Right lobe of liver (tissue), 4 donors: ENCODE data around the gene SLC2A5.

Experiments
- CTCF ChIP-seq, 4 donors: fragments of 200-600 bp in 3 of 4; fragments of 450-650 bp in 1 of 4; IDR thresholded peaks; one replicate each; pipeline versions ENCODE4 v1.5.1 to v1.8.0; 2016 to 2022; ENCODE audit warnings: antibody characterized with exemption in 4 of 4, mild to moderate bottlenecking in 2 of 4
- POLR2A ChIP-seq: fragments of 450-650 bp; IDR thresholded peaks from one replicate; pipeline ENCODE4 v1.6.1; 2017; ENCODE audit warnings: antibody characterized with exemption, mild to moderate bottlenecking
- donor health status: DM: no; HTN: no; CAD: no.
- donor health status: DM: no; HTN: no; CAD: no.
- donor health status: DM: no; HTN: yes; CAD: no.

GRCh38 chr1:9078015-9078751 lies 8.7 kb upstream of the SLC2A5 start:
- no peak for TF ChIP-seq CTCF (IDR thresholded peaks at IDR 0.05)
- no peak for TF ChIP-seq POLR2A
